NCI-H2227 treated with DMSO at 0.1 percent for 48 hours (cell line): ENCODE data around the gene NGEF.

Experiments used
- DNase-seq: peaks from one replicate; lab custom pipeline; 2025; lab: John Stamatoyannopoulos, UW

Gene NGEF

GRCh38 chr2:232997749-232998665 lies 15.0 kb downstream of the NGEF start:
- no peak for DNase-seq

- no peak for DNase-seq
Measured at GRCh38 chr2:232994446-232994845, 18.6 kb downstream of the NGEF start.

- no peak for DNase-seq
Measured at GRCh38 chr2:232993231-232993821, 19.7 kb downstream of the NGEF start.

GRCh38 chr2:232986155-232986554 lies 26.9 kb downstream of the NGEF start:
- DNase-seq, result no peak

GRCh38 chr2:232984451-232985207 lies 28.4 kb downstream of the NGEF start:
- DNase-seq, result no peak

- DNase-seq, result no peak
Measured at GRCh38 chr2:232983669-232984140, 29.4 kb downstream of the NGEF start.

GRCh38 chr2:232982926-232983668 lies 30.0 kb downstream of the NGEF start:
- no peak for DNase-seq

GRCh38 chr2:232981767-232982360 lies 31.2 kb downstream of the NGEF start:
- no peak for DNase-seq

GRCh38 chr2:232981356-232981755 lies 31.7 kb downstream of the NGEF start:
- DNase-seq, result no peak

- no peak for DNase-seq
Measured at GRCh38 chr2:232980683-232981082, 32.4 kb downstream of the NGEF start.

GRCh38 chr2:232979871-232980461 lies 33.1 kb downstream of the NGEF start:
- DNase-seq, result no peak

- DNase-seq, result no peak
Measured at GRCh38 chr2:232977438-232977971, 35.6 kb downstream of the NGEF start.

GRCh38 chr2:232976666-232977437 lies 36.2 kb downstream of the NGEF start:
- no peak for DNase-seq

- DNase-seq, result no peak
Measured at GRCh38 chr2:232976176-232976575, 36.9 kb downstream of the NGEF start.

GRCh38 chr2:232974396-232974795 lies 38.7 kb downstream of the NGEF start:
- DNase-seq, result no peak

GRCh38 chr2:232973796-232974195 lies 39.3 kb downstream of the NGEF start:
- no peak for DNase-seq

GRCh38 chr2:232973011-232973735 lies 39.9 kb downstream of the NGEF start:
- no peak for DNase-seq

GRCh38 chr2:232971744-232972143 lies 41.3 kb downstream of the NGEF start:
- DNase-seq, result no peak

- no peak for DNase-seq
Measured at GRCh38 chr2:232970051-232970450, 43.0 kb downstream of the NGEF start.
